ENCODE data around the gene PPIE. TPM values are rescaled to one million over a fixed set of nuclear protein-coding genes. Genes with fewer than 3 reads are reported as not detected.
A peak's percentile ranks its signal among the peaks of the same experiment; 100 is the strongest.
"Not testable (repeated sequence)": the region's sequence is repeated elsewhere in the genome, so short reads cannot be mapped to it uniquely, and the experiment has no call there.

The PPIE gene
- total and polyA plus RNA-seq, 4 donors, result 28.4 to 55.9 (median 50.2) TPM

DNA sequence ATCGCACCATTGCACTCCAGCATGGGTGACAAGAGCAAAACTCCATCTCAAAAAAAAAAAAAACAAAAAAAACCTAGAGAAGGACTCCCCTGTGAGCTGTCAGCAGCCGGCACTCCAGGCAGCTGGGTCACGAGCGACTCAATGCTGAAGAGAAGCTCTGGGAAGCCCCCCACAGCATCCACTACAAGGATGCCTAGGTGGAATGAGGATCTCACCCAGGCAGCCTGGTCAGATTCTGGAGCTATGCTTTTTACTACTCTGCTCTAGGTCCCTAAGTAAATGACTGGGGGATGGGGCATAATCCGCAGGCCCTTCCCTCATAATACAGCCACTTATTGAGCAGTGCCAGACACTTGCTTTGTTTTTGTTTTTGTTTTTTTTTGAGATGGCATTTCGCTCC is 43.4 kb downstream of the PPIE start:
- DNase-seq (ENCODE audit: low read depth in 4 of 6, low spot score in 6 of 6), result no peak
- Histone ChIP-seq H3K4me1 (ENCODE audit: control insufficient read depth, insufficient read depth, low read length) (peaks cover 25% of the 10 kb centered on the region), H3K9me3 (ENCODE audit: control insufficient read depth, insufficient read depth, low read length) (no peaks in the 10 kb centered on the region), H3K27ac (ENCODE audit: low read depth, low read length) (no peak overlapping the region), H3K4me3 (ENCODE audit: low read depth, low read length) (no peak overlapping the region), H3K36me3 (ENCODE audit: control insufficient read depth, insufficient read depth, low read length) (no peaks in the 10 kb centered on the region), H3K27me3 (ENCODE audit: control insufficient read depth, insufficient read depth, low read length) (peaks cover 2% of the 10 kb centered on the region)
- no CpG with 5 or more reads among the region's 6 CpGs for WGBS (ENCODE audit: insufficient coverage)

DNA sequence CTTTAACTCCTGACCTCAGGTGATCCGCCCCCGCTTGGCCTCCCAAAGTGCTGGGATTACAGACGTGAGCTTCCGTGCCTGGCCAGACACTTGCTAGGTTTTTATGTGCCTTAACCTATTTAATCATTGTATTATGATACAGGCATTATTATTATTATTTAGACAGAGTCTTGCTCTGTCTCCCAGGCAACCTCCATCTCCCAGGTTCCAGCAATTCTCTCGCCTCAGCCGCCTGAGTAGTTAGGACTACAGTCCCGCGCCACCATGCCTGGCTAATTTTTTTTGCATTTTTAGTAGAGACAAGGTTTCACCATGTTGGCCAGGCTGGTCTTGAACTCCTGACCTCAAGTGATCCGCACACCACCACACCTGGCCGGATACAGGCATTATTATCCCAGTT is 44.0 kb downstream of the PPIE start:
- DNase-seq (ENCODE audit: low read depth in 4 of 6, low spot score in 6 of 6); H3K36me3 ChIP-seq (ENCODE audit: control insufficient read depth, insufficient read depth, low read length); H3K27ac ChIP-seq (ENCODE audit: low read depth, low read length); H3K9me3 ChIP-seq (ENCODE audit: control insufficient read depth, insufficient read depth, low read length); H3K27me3 ChIP-seq (ENCODE audit: control insufficient read depth, insufficient read depth, low read length); H3K4me3 ChIP-seq (ENCODE audit: low read depth, low read length): not testable (repeated sequence)
- 93% methylated on average over 5 of the region's 10 CpGs for WGBS (ENCODE audit: insufficient coverage)
- H3K4me1 ChIP-seq (ENCODE audit: control insufficient read depth, insufficient read depth, low read length), result peaks cover 20% of the 10 kb centered on the region

DNA sequence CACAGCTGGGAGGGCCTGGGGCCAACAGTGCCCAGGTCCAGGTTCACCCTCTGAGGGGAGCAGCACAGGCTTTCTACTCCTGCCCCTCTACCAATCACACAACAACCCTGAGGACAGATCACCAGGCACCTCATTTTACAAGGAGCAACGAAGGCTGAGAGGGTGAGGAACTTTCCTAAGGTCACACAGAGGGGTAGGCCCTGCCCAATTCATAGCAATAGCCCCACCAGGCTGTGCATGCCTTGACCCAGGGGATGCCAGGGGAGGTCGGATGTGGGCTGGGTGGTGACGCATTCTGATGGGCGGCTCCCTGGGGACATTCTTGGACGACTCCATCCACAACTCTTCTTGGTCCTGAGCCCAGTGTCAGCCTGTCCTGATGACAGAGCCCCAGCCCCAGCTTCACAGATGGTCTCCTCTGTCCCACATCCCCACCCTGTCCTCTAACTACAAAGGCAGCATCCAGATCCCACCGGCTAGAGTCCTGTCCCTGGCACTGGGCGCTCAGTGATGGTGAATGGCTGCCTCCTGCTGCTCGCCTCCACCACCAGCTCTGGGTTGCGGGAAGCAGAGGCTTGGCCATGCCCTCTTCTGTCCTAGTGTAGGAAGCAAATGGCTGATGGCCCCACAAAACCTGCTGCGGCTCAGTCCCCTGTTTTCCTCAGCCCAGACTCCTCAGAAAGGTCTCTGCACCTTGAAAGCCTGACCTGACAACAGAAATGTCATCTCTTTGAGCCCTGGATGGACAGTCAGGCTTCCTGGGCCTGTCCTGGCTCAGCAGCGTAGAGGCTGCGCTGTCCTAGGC is 47.8 kb downstream of the PPIE start:
- 73% methylated on average over 7 of the region's 12 CpGs for WGBS (ENCODE audit: insufficient coverage)
- Histone ChIP-seq H3K4me1 (ENCODE audit: control insufficient read depth, insufficient read depth, low read length) (peaks cover 27% of the 10 kb centered on the region), H3K27ac (ENCODE audit: low read depth, low read length) (peak overlapping the region; percentile 91), H3K27me3 (ENCODE audit: control insufficient read depth, insufficient read depth, low read length) (peaks cover 20% of the 10 kb centered on the region), H3K4me3 (ENCODE audit: low read depth, low read length) (peak overlapping the region; percentile 36)
- H3K36me3 ChIP-seq (ENCODE audit: control insufficient read depth, insufficient read depth, low read length); DNase-seq (ENCODE audit: low read depth in 4 of 6, low spot score in 6 of 6); H3K9me3 ChIP-seq (ENCODE audit: control insufficient read depth, insufficient read depth, low read length): not testable (repeated sequence)

DNA sequence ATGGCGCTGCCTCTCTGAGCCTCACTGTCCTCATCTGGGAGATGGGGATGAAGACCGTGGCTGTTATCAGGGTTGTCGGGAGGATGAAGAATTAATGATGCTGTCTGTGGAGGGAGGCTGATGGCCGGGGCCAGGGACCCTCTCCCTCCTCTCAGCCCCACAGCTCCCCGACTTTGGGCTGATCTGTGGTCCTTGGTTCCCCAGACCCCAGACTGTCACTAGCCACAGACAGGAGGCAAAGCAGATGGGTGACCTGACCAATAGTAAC is 48.4 kb downstream of the PPIE start:
- Histone ChIP-seq H3K27ac (ENCODE audit: low read depth, low read length) (peak overlapping the region; percentile 69), H3K4me3 (ENCODE audit: low read depth, low read length) (peak overlapping the region; percentile 36), H3K27me3 (ENCODE audit: control insufficient read depth, insufficient read depth, low read length) (peaks cover 20% of the 10 kb centered on the region), H3K4me1 (ENCODE audit: control insufficient read depth, insufficient read depth, low read length) (peaks cover 27% of the 10 kb centered on the region)
- not testable (repeated sequence) for DNase-seq (ENCODE audit: low read depth in 4 of 6, low spot score in 6 of 6); H3K36me3 ChIP-seq (ENCODE audit: control insufficient read depth, insufficient read depth, low read length); H3K9me3 ChIP-seq (ENCODE audit: control insufficient read depth, insufficient read depth, low read length)
- 100% methylated on average over 1 of the region's 5 CpGs for WGBS (ENCODE audit: insufficient coverage)

DNA sequence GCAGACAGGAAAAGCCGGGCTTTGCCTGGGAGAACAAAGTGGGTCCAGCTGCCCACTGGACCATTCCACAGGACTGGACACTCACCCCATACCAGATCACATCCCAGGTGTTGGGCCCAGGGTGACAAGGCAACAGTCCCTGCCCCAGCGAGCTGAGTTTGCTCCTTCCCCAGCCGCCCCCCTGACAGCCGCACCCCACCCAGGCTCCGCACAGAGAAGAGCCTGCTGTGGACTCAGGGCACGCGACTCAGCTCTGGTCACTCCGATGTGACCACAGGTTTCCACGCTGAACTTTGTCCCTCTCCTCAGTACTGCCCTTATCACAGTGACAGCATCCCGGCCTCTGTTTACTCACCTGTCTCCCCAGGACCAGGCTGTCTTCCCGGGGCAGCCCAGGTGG is 48.8 kb downstream of the PPIE start:
- 59% methylated on average over 9 of the region's 11 CpGs for WGBS (ENCODE audit: insufficient coverage)
- no peaks in the 10 kb centered on the region for H3K9me3 ChIP-seq (ENCODE audit: control insufficient read depth, insufficient read depth, low read length)
- H3K4me3 ChIP-seq (ENCODE audit: low read depth, low read length), result peak overlapping the region; percentile 36
- peak overlapping the region; percentile 69 for H3K27ac ChIP-seq (ENCODE audit: low read depth, low read length)
- H3K4me1 ChIP-seq (ENCODE audit: control insufficient read depth, insufficient read depth, low read length), result peaks cover 27% of the 10 kb centered on the region
- H3K36me3 ChIP-seq (ENCODE audit: control insufficient read depth, insufficient read depth, low read length), result no peaks in the 10 kb centered on the region
- DNase-seq (ENCODE audit: low read depth in 4 of 6, low spot score in 6 of 6), result no peak
- H3K27me3 ChIP-seq (ENCODE audit: control insufficient read depth, insufficient read depth, low read length), result peaks cover 20% of the 10 kb centered on the region

DNA sequence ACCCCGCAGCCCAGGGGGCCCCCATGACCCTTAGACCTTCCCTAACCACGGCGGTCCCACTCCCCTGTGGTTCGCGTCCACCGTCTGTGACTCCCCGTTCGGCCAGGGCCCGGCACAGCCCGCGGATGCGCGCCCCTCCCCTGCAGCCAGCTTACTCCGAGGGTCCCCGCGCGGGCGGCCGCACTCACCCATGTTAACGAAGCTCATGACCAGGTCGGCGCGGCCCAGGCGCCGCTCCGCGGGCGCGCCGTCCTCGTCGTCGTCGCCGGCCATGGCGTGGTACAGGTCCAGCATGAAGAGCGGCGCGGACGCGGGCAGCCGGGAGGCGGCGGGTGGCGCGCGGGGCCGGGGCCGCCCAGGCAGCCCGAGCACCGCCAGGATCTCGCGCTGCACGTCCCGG is 49.3 kb downstream of the PPIE start:
- H3K4me1 ChIP-seq (ENCODE audit: control insufficient read depth, insufficient read depth, low read length), result peaks cover 27% of the 10 kb centered on the region
- peak overlapping the region; percentile 36 for H3K4me3 ChIP-seq (ENCODE audit: low read depth, low read length)
- peaks cover 20% of the 10 kb centered on the region for H3K27me3 ChIP-seq (ENCODE audit: control insufficient read depth, insufficient read depth, low read length)
- not testable (repeated sequence) for H3K27ac ChIP-seq (ENCODE audit: low read depth, low read length); H3K9me3 ChIP-seq (ENCODE audit: control insufficient read depth, insufficient read depth, low read length); DNase-seq (ENCODE audit: low read depth in 4 of 6, low spot score in 6 of 6); H3K36me3 ChIP-seq (ENCODE audit: control insufficient read depth, insufficient read depth, low read length)
- WGBS (ENCODE audit: insufficient coverage), result 4% methylated on average over 52 of the region's 55 CpGs

DNA sequence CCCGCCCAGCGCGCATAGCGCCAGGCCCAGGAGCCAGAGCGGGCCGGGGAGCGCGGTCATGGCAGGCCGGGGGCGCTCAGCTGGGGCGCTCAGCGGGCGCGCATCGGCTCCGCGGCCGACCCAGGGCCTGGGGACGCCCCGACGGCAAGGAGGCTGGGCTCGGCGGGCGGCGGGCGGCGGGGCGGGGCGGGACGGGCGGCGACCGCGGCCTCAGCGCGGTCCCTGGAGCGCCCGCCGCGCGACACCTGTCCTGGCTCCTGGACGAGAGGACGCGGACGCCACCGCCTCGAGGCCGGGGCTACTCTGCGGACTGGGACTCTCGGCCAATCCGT is 49.7 kb downstream of the PPIE start:
- H3K36me3 ChIP-seq (ENCODE audit: control insufficient read depth, insufficient read depth, low read length), result no peaks in the 10 kb centered on the region
- H3K4me1 ChIP-seq (ENCODE audit: control insufficient read depth, insufficient read depth, low read length), result peaks cover 27% of the 10 kb centered on the region
- WGBS (ENCODE audit: insufficient coverage), result under 1% methylated on average over 51 of the region's 51 CpGs
- no peak overlapping the region for H3K27ac ChIP-seq (ENCODE audit: low read depth, low read length)
- no peak overlapping the region for H3K4me3 ChIP-seq (ENCODE audit: low read depth, low read length)
- H3K9me3 ChIP-seq (ENCODE audit: control insufficient read depth, insufficient read depth, low read length), result no peaks in the 10 kb centered on the region
- peaks cover 20% of the 10 kb centered on the region for H3K27me3 ChIP-seq (ENCODE audit: control insufficient read depth, insufficient read depth, low read length)
- no peak for DNase-seq (ENCODE audit: low read depth in 4 of 6, low spot score in 6 of 6)

DNA sequence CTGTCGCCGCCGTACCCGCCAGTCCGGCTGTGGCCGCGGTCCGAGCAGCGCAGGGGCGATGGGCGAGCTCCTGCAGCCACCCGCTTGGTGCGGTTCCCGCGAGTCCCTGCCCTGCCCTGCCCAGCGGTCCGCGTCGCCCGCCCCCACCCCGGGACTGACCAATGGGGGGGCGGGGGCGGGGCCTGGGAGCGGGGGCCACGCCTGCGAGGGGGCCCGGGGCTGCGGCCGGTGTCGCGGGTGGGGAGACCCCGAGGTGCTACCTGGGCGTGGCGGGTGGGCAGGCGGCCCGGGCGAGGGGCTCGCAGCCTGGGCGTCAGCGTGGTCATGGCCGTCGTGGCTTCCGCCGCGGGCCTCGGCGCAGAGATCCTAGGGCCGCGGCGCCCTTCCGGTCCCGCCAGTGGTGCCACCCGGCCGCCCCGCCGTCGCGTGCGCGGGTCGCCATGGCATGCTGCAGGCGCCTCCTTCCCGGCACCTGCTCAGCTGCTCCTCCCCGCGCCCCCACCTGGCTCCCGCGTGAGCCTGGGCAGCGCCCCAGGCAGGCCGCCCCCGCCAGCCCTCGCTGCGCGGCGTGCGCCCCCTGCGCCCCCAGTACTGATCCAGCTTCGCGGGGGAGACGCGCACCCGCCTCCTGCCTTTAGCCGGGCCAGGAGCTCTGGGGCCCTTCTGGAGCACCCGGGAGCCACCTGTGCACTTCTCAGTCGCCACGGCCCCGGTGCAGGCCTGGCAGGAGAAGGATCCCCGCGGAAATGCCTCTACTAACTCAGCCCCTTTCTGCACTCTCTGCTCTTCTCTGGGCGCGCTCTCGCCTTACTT is 50.3 kb downstream of the PPIE start, which contains the start of gene BMP8B:
BMP8B (minus strand) TSS at position 108 of the 813 bp plus-strand sequence. CDS start 380 bp downstream, outside the sequence.
- peaks cover 27% of the 10 kb centered on the region for H3K4me1 ChIP-seq (ENCODE audit: control insufficient read depth, insufficient read depth, low read length)
- H3K27ac ChIP-seq (ENCODE audit: low read depth, low read length), result no peak within 1 kb of the TSS
- WGBS (ENCODE audit: insufficient coverage), result under 1% methylated on average over 87 of the region's 91 CpGs
- H3K9me3 ChIP-seq (ENCODE audit: control insufficient read depth, insufficient read depth, low read length), result no peaks in the 10 kb centered on the region
- H3K4me3 ChIP-seq (ENCODE audit: low read depth, low read length), result peak within 1 kb of the TSS; percentile 36
- DNase-seq (ENCODE audit: low read depth in 4 of 6, low spot score in 6 of 6), result peak in 2 of 6 donors; percentile 23 to 62
- H3K27me3 ChIP-seq (ENCODE audit: control insufficient read depth, insufficient read depth, low read length), result peaks cover 20% of the 10 kb centered on the region
- no peaks in the 10 kb centered on the region for H3K36me3 ChIP-seq (ENCODE audit: control insufficient read depth, insufficient read depth, low read length)

DNA sequence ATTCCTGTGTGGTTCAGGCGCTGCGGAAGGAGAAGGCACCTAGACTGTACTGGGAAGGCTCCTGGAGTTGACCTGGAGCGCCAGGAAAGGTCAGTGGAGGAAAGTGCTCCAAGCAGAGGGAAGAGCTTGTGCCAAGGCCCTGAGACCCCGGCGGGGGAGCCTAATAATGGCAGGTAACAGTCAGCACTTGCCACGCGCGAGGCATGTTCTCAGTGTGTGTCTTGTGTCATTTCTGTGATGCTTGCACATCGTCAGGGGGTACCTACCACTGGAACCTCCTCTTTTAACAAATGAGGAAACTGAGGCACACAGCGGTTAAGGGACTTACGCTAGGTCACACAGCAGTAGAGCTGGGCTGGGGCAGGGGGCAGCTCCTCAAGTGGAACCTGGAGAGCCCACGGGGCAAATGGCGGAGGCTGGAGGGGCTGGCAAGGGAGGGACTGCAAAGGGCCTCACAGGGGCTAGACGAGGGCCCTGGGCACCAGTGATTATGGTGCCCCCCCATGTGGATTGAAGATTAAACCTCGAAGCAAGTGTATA is 51.0 kb downstream of the PPIE start:
- 43% methylated on average over 12 of the region's 15 CpGs for WGBS (ENCODE audit: insufficient coverage)

More for the DNA sequence above, 51.0 kb downstream of the PPIE start:
- H3K36me3 ChIP-seq (ENCODE audit: control insufficient read depth, insufficient read depth, low read length), result no peaks in the 10 kb centered on the region
- DNase-seq (ENCODE audit: low read depth in 4 of 6, low spot score in 6 of 6), result no peak
- H3K4me3 ChIP-seq (ENCODE audit: low read depth, low read length), result peak overlapping the region; percentile 28
- no peaks in the 10 kb centered on the region for H3K9me3 ChIP-seq (ENCODE audit: control insufficient read depth, insufficient read depth, low read length)
- H3K4me1 ChIP-seq (ENCODE audit: control insufficient read depth, insufficient read depth, low read length), result peaks cover 27% of the 10 kb centered on the region
- peaks cover 20% of the 10 kb centered on the region for H3K27me3 ChIP-seq (ENCODE audit: control insufficient read depth, insufficient read depth, low read length)
- H3K27ac ChIP-seq (ENCODE audit: low read depth, low read length), result no peak overlapping the region
